HCT116 (cell line): ENCODE data around the gene KRTCAP2. TPM values are rescaled to one million over a fixed set of nuclear protein-coding genes. Genes with fewer than 3 reads are reported as not detected.
A peak's percentile ranks its signal among the peaks of the same experiment; 100 is the strongest.

Experiments
- ATAC-seq: fragments of 200-7000 bp; cut with Tn5 transposase; 2 replicates; pipeline ENCODE4 v1.9.1; 2020; ENCODE audit warnings: mild to moderate bottlenecking, moderate library complexity
- BruUV-seq: library from RNA; stranded (reverse); fragments of 400-500 nt; replicated peaks from 2 replicates; lab custom pipeline; 2021; lab: Mats Ljungman, UMichigan
- CTCF ChIA-PET: fragments of 300-600 bp; sonication (Branson Sonifier 250); formaldehyde crosslinking; loops from one replicate; lab custom pipeline; 2021; ENCODE audit warnings: antibody characterized with exemption; lab: Charles Lee
- POLR2A ChIA-PET: fragments of 300-600, 350-600 bp; sonication (Branson Sonifier 250); formaldehyde crosslinking; loops from one replicate; lab custom pipeline; 2021; ENCODE audit warnings: antibody characterized with exemption; lab: Charles Lee
- RAD21 ChIA-PET, 2 experiments: fragments of 300-600 bp; sonication (Branson Sonifier 250); formaldehyde crosslinking; loops; one replicate each; lab custom pipeline; 2023; ENCODE audit warnings: low total read pairs in 2 of 2; ENCODE audit not compliant: uncharacterized antibody in 2 of 2, unreplicated experiment in 2 of 2, low non-redundant PET in 1 of 2; lab: Charles Lee
- DNase-seq: peaks from one replicate; pipeline ENCODE4 v3.0.0-alpha.2; 2010; ENCODE audit warnings: low read depth, low spot score
- H2AFZ ChIP-seq: fragments of 200-600 bp; shearing (Covaris generic), sonication (generic); 2 replicates; pipeline ENCODE4 v1.6.1; 2017; ENCODE audit warnings: low read depth, mixed run types, mixed read lengths, antibody characterized with exemption, low read length; ENCODE audit not compliant: poor library complexity, severe bottlenecking
- H3K27ac ChIP-seq: 2 replicates; pipeline ENCODE4 v1.5.1; 2012; ENCODE audit warnings: low read depth, low read length
- H3K27me3 ChIP-seq: fragments of 200-600 bp; sonication (generic); 2 replicates; pipeline ENCODE4 v1.6.1; 2016; ENCODE audit warnings: mixed run types, low read length, mixed read lengths; ENCODE audit not compliant: insufficient read depth
- H3K36me3 ChIP-seq, 2 experiments: fragments of 200-500 bp in 1 of 2; fragments of 200-600 bp in 1 of 2; sonication (Bioruptor generic) in 1 of 2; sonication (generic) in 1 of 2; 2 replicates each; pipeline versions ENCODE4 v1.5.1 to v1.6.1; 2014 to 2016; ENCODE audit warnings: low read length in 2 of 2, inconsistent platforms in 1 of 2, mixed read lengths in 1 of 2, mixed run types in 1 of 2; ENCODE audit not compliant: insufficient read depth in 2 of 2, control insufficient read depth in 1 of 2
- H3K4me1 ChIP-seq, 2 experiments: fragments of 200-600 bp in 1 of 2; sonication (generic) in 1 of 2; 2 replicates each; pipeline versions ENCODE4 v1.5.1 to v1.6.1; 2012 to 2017; ENCODE audit warnings: low read length in 2 of 2, inconsistent platforms in 1 of 2, mild to moderate bottlenecking in 1 of 2, mixed read lengths in 1 of 2, mixed run types in 1 of 2, moderate library complexity in 1 of 2; ENCODE audit not compliant: insufficient read depth in 2 of 2, control insufficient read depth in 1 of 2
- H3K4me2 ChIP-seq: fragments of 200-600 bp; sonication (generic); 2 replicates; pipeline ENCODE4 v1.6.1; 2017; ENCODE audit warnings: mixed run types, low read length, mixed read lengths
- H3K4me3 ChIP-seq, 2 experiments: fragments of 200-600 bp in 1 of 2; sonication (generic) in 1 of 2; replicated peaks in 1 of 2; 2 replicates each; pipeline ENCODE4 v1.5.1; 2011 to 2016; ENCODE audit warnings: low read length in 2 of 2, control low read depth in 1 of 2, low read depth in 1 of 2, mild to moderate bottlenecking in 1 of 2, mixed read lengths in 1 of 2, mixed run types in 1 of 2
- H3K79me2 ChIP-seq: fragments of 200-600 bp; sonication (generic); 2 replicates; pipeline ENCODE4 v1.6.1; 2017; ENCODE audit warnings: mild to moderate bottlenecking, mixed run types, low read length, moderate library complexity, mixed read lengths; ENCODE audit not compliant: insufficient read depth
- H3K9ac ChIP-seq: fragments of 200-600 bp; sonication (generic); 2 replicates; pipeline ENCODE4 v1.6.1; 2016; ENCODE audit warnings: low read length, mixed read lengths
- H3K9me2 ChIP-seq: fragments of 200-600 bp; sonication (generic), shearing (Covaris generic); 2 replicates; pipeline ENCODE4 v1.6.1; 2017; ENCODE audit warnings: mixed run types, mild to moderate bottlenecking, moderate library complexity; ENCODE audit not compliant: insufficient read depth
- H3K9me3 ChIP-seq, 2 experiments: fragments of 200-500 bp in 1 of 2; fragments of 200-600 bp in 1 of 2; sonication (Bioruptor generic) in 1 of 2; sonication (generic) in 1 of 2; 2 replicates each; pipeline ENCODE4 v1.6.1; 2014 to 2017; ENCODE audit warnings: low read length in 2 of 2, mixed read lengths in 2 of 2, inconsistent platforms in 1 of 2, low read depth in 1 of 2, mild to moderate bottlenecking in 1 of 2, mixed run types in 1 of 2, moderate library complexity in 1 of 2; ENCODE audit not compliant: control insufficient read depth in 1 of 2, insufficient read depth in 1 of 2
- H4K20me1 ChIP-seq: fragments of 200-600 bp; sonication (generic), shearing (Covaris generic); 2 replicates; pipeline ENCODE4 v1.6.1; 2017; ENCODE audit warnings: mixed run types, mild to moderate bottlenecking, moderate library complexity; ENCODE audit not compliant: insufficient read depth
- CTCF ChIP-seq, 3 experiments: fragments of 200-600 bp in 1 of 3; sonication (generic) in 1 of 3; IDR thresholded peaks in 2 of 3; conservative IDR thresholded peaks in 1 of 3; 2 replicates each; pipeline ENCODE4 v1.5.1; 2012 to 2017; ENCODE audit warnings: low read depth in 2 of 3, low read length in 2 of 3, antibody characterized with exemption in 1 of 3, borderline replicate concordance in 1 of 3, control low read depth in 1 of 3, mild to moderate bottlenecking in 1 of 3, mixed read lengths in 1 of 3, mixed run types in 1 of 3, moderate library complexity in 1 of 3; ENCODE audit not compliant: insufficient read depth in 1 of 3
- EZH2 ChIP-seq: fragments of 200-600 bp; sonication (generic); IDR thresholded peaks from 2 replicates; pipeline ENCODE4 v1.6.1; 2017; ENCODE audit warnings: antibody characterized with exemption, mixed run types
- FOSL1 ChIP-seq: IDR thresholded peaks from 2 replicates; pipeline ENCODE4 v1.6.1; 2012; ENCODE audit warnings: low read depth
- JUND ChIP-seq: IDR thresholded peaks from 2 replicates; pipeline ENCODE4 v1.6.1; 2012
- SP1 ChIP-seq: IDR thresholded peaks from 2 replicates; pipeline ENCODE4 v1.6.1; 2012; ENCODE audit warnings: low read depth
- TCF7L2 ChIP-seq: IDR thresholded peaks from 2 replicates; pipeline ENCODE4 v1.7.0; 2011; ENCODE audit warnings: borderline replicate concordance, inconsistent platforms; ENCODE audit not compliant: insufficient read depth, insufficient read length; ENCODE audit errors: extremely low read depth
- YY1 ChIP-seq: IDR thresholded peaks from 2 replicates; pipeline ENCODE4 v1.6.1; 2011; ENCODE audit warnings: low read length, low read depth, moderate library complexity, mild to moderate bottlenecking; ENCODE audit not compliant: insufficient replicate concordance; ENCODE audit errors: extremely low read depth
- intact Hi-C: fragments of 100-400 bp; cut with micrococcal nuclease; formaldehyde crosslinking; loops from 2 replicates; pipeline ENCODE4 v1.10.0; 2022
- total RNA-seq: library from RNA; stranded (reverse); gene quantifications from one replicate; pipeline ENCODE4 v1.2.1, GENCODE V29; 2021; ENCODE audit not compliant: unreplicated experiment
- TF ChIP-seq, protein P1 (sequence below): IDR thresholded peaks from 2 replicates; pipeline ENCODE4 v1.6.1; 2012; ENCODE audit warnings: low read depth

Gene KRTCAP2
- total RNA-seq, 1 experiment from 2014 or later = 143 TPM

DNA sequence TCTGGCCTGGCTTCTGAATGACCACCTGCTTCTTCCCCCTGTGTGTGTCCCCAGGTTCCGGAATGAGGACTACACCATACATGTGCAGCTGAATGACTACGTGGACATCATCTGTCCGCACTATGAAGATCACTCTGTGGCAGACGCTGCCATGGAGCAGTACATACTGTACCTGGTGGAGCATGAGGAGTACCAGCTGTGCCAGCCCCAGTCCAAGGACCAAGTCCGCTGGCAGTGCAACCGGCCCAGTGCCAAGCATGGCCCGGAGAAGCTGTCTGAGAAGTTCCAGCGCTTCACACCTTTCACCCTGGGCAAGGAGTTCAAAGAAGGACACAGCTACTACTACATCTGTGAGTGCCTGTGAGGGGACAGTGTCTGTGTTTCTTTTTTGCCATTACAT lies 41.8 kb downstream of the KRTCAP2 start:
- no peaks in the 10 kb centered on the region for H3K9me2 ChIP-seq
- ATAC-seq = no peak
- H3K9me3 ChIP-seq = no peaks in the 10 kb centered on the region
- H4K20me1 ChIP-seq = no peaks in the 10 kb centered on the region
- H3K4me2 ChIP-seq = 0 out of 2 replicates have a peak overlapping the region, but pooled peaks have one; percentile 9
- TF ChIP-seq TCF7L2 = no peak
- no peak for TF ChIP-seq EZH2
- no peak for TF ChIP-seq SP1
- TF ChIP-seq JUND = no peak
- ChIA-PET RAD21 (no interaction called here), CTCF (no interaction called here), POLR2A (no interaction called here)
- peak overlapping the region; percentile 97; the same call in 1 of the 2 replicates for H3K27ac ChIP-seq
- no peak for DNase-seq
- peaks cover 46% of the 10 kb centered on the region for H3K79me2 ChIP-seq
- H3K4me1 ChIP-seq = peaks cover 35 to 79% of the 10 kb centered on the region in 2 experiments
- no TSS peak for BruUV-seq
- H3K4me3 ChIP-seq = no peak overlapping the region
- intact Hi-C loops = no loop called here
- peak overlapping the region; percentile 91 for H3K9ac ChIP-seq
- no peak overlapping the region for H2AFZ ChIP-seq
- no peaks in the 10 kb centered on the region for H3K27me3 ChIP-seq
- H3K36me3 ChIP-seq = peaks cover 13 to 33% of the 10 kb centered on the region in 2 experiments; a peak in 3 of 4 replicates

- no peaks in the 10 kb centered on the region for H3K9me3 ChIP-seq
- H4K20me1 ChIP-seq = no peaks in the 10 kb centered on the region
- H3K27me3 ChIP-seq = no peaks in the 10 kb centered on the region
- ChIA-PET POLR2A (interaction anchor here (2.3 kb wide), 1 partner anchor 63 kb away, joined by 7 read pairs; no protein-coding TSS in a partner anchor), CTCF (interaction anchor here (1.6 to 3.5 kb wide), 3 partner anchors 37 to 45 kb away, joined by 5 to 13 read pairs (median 11); no protein-coding TSS in a partner anchor), RAD21 (no interaction called here)
- H3K27ac ChIP-seq = peak overlapping the region; percentile 97
- no peak overlapping the region for H2AFZ ChIP-seq
- peaks cover 13 to 33% of the 10 kb centered on the region in 2 experiments; a peak in 3 of 4 replicates for H3K36me3 ChIP-seq
- H3K79me2 ChIP-seq = peaks cover 41% of the 10 kb centered on the region
- peaks cover 39 to 87% of the 10 kb centered on the region in 2 experiments for H3K4me1 ChIP-seq
- DNase-seq = no peak
- no peak for ATAC-seq
- no peak for TF ChIP-seq EZH2
- TF ChIP-seq FOSL1 = no peak
- no peak for TF ChIP-seq SP1
- TF ChIP-seq, protein P1, sequence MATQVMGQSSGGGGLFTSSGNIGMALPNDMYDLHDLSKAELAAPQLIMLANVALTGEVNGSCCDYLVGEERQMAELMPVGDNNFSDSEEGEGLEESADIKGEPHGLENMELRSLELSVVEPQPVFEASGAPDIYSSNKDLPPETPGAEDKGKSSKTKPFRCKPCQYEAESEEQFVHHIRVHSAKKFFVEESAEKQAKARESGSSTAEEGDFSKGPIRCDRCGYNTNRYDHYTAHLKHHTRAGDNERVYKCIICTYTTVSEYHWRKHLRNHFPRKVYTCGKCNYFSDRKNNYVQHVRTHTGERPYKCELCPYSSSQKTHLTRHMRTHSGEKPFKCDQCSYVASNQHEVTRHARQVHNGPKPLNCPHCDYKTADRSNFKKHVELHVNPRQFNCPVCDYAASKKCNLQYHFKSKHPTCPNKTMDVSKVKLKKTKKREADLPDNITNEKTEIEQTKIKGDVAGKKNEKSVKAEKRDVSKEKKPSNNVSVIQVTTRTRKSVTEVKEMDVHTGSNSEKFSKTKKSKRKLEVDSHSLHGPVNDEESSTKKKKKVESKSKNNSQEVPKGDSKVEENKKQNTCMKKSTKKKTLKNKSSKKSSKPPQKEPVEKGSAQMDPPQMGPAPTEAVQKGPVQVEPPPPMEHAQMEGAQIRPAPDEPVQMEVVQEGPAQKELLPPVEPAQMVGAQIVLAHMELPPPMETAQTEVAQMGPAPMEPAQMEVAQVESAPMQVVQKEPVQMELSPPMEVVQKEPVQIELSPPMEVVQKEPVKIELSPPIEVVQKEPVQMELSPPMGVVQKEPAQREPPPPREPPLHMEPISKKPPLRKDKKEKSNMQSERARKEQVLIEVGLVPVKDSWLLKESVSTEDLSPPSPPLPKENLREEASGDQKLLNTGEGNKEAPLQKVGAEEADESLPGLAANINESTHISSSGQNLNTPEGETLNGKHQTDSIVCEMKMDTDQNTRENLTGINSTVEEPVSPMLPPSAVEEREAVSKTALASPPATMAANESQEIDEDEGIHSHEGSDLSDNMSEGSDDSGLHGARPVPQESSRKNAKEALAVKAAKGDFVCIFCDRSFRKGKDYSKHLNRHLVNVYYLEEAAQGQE = no peak
- no peak for TF ChIP-seq YY1
- TF ChIP-seq CTCF (IDR thresholded peaks at IDR 0.05 in 2 of 3, conservative IDR thresholded peaks at IDR 0.05 in 1 of 3; ENCODE audit: borderline replicate concordance in 1 of 3, insufficient read depth in 1 of 3, low read depth in 2 of 3, low read length in 2 of 3) = no peak
- no peaks in the 10 kb centered on the region for H3K9me2 ChIP-seq
- peak overlapping the region; percentile 99 for H3K4me2 ChIP-seq
- peak overlapping the region; percentile 70 to 97 for H3K4me3 ChIP-seq
- BruUV-seq = no TSS peak
- H3K9ac ChIP-seq = peak overlapping the region; percentile 91
- intact Hi-C loops = no loop called here
Measured at GRCh38 chr1:155130272-155131006, 42.7 kb downstream of the KRTCAP2 start.
